GM19397 (cell line): Measurements from ENCODE around the gene EID2B.

Source experiments
- ATAC-seq: cut with Tn5 transposase; IDR thresholded peaks from one replicate; pipeline ENCODE4 v1.9.1; 2021; ENCODE audit warnings: mild to moderate bottlenecking, moderate library complexity; ENCODE audit not compliant: unreplicated experiment

Gene EID2B

DNA sequence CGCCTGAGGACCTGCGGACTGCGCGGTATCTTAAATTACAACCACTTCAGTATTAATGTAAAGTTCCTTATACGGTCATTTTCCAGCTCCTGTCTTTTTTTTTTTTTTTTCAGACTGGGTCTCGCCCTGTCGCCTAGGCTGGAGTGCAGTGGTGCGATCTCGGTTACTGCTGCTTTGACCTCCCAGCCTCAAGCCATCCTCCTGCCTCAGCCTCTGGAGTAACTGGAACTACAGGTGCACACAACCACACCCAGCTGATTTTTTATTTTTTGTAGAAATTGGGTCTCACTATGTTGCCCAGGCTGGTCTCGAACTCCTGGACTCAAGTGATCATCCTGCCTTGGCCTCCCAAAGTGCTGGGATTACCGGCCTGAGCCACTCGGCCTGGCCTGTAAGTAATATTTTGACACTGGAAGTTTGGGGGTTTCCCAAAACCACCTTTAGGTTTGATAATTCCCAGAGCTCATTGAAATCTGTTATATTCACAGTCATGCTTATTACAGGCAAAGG, 406 bp upstream of the EID2B start:
- peak; percentile 22 for ATAC-seq

DNA sequence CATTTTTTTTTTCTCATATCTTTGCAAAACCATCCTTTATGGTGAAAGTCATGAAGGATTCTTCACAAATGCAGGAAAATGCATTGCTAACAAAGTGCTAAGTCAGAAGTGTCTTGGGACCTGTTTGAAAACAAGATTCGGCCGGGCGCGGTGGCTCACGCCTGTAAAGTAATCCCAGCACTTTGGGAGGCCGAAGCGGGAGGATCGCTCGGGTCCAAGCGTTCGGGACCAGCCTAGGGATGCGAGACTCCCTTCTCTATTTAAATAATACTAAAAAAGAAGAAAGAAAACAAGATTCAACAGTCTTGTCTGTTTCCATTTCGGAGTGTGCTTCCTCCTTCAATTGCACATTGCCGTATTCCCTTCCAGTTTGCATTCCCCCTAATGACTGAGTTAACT, 819 bp downstream of the EID2B start:
- ATAC-seq = no peak

DNA sequence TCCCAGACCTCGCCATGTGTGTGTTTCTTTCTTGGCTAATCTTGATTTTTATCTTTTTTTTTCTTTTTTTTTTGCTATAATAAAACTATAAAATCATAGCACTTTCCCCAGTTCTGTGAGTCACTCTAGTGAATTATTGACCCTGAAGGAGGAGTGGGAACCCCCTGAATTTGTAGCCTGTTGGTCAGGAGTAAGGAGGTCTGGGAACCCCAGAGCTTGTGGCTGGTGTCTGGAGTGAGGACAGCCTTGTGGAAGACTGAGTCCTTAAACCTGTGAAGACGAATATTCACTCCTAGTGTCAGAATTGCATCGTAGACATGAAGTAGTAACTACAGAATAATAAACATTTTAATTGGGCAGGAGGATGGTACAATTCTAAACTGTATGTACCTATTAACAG, 7.4 kb downstream of the EID2B start:
- ATAC-seq = no peak

DNA sequence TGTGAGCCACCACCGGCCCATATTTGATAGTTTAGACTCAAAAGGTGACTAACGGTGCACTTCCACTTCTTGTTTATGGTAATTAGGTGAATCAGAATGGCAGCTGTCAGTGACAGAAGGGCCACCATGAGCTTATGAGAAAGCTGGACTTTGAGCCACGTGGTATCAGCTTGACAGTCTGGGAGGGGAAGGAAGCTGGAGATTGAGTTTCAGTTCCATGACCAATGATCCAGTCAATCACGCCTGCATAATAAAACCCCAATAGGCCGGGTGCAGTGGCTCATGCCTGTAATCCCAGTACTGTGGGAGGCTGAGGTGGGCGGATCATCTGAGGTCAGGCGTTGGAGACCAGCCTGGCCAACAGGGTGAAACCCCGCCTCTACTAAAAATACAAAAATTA, 8.2 kb downstream of the EID2B start:
- ATAC-seq = no peak

DNA sequence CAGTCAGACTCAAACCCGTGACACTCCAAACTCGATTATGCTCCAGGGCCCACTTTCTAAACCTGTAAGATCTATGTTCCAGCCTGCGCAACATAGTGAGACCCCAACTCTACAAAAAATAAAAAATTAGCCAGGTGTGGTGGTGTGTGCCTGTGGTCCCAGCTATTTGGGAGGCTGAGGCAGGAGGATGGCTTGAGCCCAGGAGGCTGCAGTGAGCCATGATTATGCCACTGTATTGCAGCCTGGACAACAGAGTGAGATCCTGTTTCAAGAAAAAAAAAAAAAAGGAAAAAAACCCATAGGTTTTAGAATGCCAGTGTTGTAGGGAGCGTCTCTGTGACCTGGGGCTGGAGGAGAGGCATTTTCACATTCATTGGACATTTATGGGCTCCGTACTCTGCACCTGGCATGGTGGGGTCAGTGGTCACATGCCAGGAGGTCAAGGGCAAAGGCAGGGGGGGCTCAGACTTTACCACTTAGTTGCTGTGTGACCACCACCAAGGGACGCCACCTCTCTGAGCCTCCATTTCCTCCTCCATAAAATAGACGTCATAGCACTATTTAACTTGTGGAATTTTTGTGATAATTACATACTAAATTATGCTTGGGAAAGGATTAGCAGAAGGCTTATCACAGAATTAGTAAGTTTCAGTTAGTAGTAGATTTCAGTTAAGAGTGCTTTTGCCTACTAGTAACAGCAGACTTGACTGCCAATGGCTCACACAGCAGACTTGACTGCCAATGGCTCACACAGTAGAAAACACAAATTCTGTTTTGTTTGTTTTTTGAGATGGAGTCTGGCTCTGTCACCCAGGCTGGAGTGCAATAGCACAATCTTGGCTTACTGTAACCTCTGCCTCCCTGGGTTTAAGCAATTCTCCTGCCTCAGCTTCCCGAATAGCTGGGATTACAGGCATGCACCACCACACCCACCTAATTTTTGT, 11.8 kb downstream of the EID2B start:
- no peak for ATAC-seq

DNA sequence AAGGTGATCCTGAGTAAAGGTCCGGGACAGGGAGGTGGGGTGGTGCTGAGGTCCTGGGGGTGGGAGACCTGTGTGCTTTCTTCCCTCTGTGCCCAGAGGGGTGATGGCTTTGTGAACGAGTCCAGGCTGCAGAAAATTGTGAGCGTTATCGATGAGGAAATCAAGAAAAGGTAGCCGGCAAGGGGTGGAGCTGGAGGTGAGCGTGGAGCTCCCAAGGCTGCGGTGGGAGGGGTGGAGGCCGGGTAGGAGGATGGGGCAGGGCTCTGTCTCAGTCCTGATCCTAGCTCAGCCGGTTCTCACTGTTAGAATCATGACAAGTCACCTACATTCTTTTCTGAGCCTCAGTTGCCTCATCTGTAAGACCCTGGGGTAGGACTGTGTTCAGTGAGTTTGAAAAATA, 13.7 kb downstream of the EID2B start:
- ATAC-seq = no peak

DNA sequence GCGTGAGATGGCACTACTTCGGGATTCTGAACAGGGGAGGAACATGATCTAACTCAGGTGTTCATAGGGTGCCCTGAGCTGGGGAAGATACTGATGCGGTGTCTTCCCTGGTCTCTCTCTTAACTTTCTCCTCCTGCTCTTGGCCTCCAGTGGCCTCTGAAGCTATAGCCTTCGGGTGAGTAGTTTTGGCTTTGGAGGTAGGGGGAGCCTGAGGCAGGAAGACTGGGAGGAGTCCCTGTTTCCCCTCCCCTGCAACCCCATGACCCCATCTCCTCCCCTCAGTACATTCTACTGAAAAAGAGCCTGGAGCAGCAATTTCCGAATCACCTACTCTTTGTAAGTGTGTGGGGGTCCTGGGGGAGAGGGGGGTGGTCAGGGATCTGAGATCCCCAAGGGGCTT, 14.2 kb downstream of the EID2B start:
- no peak for ATAC-seq

DNA sequence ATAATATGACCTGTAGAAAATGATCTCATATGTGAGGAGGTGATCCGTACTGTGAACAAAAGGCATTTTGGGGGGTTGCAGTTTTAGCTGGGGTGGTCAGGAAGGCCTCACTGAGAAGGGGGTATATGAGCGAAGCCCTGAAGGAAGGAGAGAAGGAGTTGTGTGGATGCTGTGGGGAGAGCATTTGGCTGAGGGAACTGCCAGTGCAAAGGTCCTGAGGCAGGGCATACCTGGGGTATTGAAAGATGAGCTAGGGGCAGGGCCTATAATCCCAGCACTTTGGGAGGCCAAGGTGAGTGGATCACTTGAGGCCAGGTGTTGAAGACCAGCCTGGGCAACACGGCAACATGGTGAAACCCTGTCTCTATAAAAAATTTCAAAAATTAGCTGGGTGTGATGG, 15.2 kb downstream of the EID2B start:
- no peak for ATAC-seq

DNA sequence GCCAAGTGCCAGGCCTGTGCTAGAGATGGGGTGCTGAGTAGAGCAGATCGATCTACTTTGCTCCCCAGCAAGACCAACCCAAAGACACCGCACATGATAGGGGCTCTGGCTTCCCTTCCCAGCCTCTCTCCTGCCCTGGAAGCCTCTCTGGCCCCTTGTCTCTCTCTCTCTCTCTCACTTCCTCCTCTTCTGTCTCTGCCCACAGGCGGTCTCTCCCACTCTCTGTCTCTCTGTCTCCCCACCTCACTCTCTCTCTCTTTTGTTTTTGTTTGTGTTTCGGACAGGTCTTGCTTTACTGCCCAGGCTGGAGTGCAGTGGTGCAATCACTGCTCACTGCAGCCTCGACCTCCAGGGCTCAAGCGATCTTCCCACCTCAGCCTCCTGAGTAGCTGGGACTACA, 16.4 kb downstream of the EID2B start:
- no peak for ATAC-seq

DNA sequence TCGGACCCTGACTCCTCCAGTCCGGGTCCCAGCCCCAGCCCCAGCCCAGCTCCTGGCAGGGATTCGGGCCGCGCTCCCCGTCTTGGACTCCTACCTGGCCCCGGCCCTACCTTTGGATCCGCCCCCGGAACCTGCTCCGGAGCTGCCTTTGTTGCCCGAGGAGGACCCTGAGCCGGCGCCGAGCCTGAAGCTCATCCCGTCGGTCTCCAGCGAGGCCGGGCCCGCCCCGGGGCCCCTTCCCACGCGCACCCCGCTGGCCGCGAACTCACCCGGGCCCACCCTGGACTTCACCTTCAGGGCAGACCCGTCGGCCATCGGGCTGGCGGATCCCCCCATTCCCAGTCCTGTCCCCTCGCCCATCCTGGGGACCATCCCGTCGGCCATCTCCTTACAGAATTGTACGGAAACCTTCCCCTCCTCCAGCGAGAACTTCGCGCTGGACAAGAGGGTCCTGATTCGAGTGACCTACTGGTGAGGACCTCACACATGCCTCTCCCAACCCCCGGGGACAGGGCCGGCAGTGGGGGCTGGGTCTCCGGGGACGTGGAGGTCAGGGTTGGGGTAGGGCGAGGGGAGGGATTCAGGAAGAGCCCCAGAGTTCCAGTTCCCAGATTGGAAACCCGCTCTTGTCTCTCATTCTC, 17.0 kb downstream of the EID2B start:
- ATAC-seq = no peak

DNA sequence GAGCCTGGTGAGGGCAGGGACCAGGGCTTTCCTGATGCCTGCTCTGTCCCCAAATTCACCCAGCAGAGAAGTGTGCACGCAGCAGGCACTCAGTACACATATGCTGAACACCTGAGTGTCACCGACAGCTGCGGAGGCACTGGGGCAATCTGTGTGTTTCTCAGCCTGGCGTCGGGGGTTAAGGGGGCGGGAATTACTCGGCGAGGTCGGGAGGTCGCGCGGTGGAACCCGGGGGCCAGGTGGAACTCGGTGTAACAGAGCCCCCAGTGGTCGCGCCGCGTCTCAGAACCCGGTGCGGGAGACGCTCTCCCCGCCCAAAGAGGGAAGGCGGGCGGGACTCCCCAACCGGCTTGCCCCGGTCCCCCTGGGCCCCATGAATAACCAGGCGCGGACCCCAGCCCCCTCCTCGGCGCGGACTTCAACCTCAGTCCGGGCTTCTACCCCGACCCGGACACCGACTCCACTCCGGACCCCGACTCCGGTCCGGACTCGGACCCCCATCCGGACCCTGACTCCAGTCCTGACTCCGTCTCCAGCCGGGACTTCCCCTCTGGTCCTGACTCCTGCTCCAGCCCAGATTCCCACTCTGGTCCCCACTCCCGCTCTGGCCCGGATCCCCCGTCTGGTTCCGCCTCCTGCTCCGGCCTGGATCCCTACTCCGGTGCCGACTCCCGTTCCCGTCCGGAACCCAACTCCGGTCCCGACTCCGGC, 17.7 kb downstream of the EID2B start, which contains the start of gene SELENOV:
Gene SELENOV, plus strand, starts transcription at position 300 of the 711 bp plus-strand sequence. Its CDS starts 74 bp downstream, at position 374.
- ATAC-seq = no peak

DNA sequence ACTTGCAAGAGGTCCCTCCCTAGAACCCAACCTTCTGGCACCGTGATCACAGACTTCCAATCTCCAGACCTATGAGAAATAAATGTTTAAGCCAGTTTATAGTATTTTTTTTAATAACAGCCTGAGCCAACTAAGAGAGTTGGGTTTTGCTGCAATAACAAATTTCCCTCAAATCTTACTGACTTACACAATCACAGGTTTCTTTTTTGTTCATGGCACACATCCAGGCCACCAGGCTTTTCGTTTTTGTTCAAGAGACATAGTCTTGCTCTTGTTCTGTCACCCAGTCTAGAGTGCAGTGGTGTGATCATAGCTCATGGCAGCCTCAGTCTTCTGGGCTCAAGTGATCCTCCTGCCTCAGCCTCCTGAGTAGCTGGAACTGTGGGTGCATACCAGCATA, 19.7 kb downstream of the EID2B start:
- no peak for ATAC-seq

DNA sequence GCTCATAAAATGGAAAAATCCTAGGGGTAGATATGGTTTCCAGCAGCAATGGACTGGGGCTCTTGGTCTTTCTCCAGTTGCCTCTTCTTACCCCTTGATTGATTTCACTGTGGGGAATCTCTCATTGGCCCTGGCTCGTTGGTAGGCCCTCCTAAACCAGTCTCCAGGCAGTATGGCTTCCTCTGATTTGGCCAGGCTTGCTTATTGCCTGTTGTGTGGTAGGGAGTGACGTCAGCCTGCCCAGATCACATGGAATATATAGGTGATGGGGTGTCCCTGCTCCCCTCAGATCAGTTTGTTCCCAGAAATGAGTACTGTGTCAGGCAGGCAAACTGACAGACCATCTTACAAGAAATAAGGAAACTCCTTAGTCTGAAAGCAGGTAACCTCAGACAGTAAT, 23.4 kb downstream of the EID2B start:
- ATAC-seq = no peak

DNA sequence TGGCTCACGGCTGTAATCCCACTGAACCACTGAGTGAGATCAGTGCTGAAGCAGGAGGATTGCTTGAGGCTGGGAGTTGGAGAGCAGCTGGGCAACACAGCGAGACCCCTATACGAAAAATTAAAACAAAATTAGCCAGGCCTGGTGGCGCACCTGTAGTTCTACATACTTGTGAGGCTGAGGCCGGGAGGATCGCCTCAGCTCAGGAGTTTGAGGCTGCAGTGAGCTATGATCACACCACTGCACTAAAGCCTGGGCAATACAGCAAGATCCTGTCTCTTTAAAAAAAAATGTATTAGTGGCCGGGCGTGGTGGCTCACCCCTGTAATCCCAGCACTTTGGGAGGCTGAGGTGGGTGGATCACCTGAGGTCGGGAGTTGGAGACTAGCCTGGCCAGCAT, 24.0 kb downstream of the EID2B start:
- no peak for ATAC-seq

DNA sequence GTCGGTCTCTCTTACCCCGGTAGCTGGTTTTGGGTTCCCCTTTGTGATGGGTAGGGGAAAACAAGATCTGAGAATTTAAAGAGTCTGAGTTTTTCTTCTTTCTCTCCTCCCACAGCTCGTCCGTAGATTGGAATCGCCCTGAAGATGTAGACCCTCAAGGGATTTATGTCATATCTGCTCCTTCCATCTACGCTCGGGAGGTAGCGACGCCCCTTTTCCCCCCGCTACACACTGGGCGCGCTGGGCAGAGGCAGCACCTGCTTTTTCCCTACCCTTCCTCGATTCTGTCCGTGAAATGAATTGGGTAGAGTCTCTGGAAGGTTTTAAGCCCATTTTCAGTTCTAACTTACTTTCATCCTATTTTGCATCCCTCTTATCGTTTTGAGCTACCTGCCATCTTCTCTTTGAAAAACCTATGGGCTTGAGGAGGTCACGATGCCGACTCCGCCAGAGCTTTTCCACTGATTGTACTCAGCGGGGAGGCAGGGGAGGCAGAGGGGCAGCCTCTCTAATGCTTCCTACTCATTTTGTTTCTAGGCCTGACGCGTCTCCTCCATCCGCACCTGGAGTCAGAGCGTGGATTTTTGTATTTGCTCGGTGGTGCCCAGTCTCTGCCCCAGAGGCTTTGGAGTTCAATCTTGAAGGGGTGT, 24.8 kb downstream of the EID2B start:
- ATAC-seq = no peak

DNA sequence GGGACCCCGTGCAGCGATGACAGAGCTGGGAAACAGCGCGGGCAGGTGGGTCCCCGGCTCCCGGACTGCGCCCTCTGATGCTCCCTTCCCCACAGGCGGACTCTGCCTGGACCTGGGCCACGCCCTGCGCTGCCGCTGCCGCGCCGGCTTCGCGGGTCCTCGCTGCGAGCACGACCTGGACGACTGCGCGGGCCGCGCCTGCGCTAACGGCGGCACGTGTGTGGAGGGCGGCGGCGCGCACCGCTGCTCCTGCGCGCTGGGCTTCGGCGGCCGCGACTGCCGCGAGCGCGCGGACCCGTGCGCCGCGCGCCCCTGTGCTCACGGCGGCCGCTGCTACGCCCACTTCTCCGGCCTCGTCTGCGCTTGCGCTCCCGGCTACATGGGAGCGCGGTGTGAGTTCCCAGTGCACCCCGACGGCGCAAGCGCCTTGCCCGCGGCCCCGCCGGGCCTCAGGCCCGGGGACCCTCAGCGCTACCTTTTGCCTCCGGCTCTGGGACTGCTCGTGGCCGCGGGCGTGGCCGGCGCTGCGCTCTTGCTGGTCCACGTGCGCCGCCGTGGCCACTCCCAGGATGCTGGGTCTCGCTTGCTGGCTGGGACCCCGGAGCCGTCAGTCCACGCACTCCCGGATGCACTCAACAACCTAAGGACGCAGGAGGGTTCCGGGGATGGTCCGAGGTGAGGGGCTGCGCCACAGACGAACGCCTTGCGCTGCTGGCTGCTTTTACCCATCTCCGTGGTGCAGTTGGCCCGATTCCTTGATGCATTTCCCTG, 25.5 kb downstream of the EID2B start:
- peak; percentile 57 for ATAC-seq

DNA sequence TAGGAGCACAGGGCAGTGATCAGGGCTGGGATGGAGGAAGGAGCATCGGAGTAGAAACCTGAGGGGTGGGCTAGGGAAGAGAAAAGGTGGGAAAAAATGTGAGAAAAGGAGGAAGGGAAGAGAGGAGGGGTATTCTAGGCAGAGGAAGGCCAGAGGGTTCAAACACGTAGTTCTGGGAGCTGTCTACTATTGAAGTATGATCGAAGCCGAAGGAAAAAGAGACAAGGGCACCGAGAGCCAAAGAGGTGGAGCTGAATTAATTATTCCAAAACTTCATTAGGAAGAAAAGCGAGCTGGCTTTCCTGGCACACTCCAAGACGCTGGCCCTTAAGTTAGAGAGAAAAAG, 26.1 kb downstream of the EID2B start:
- no peak for ATAC-seq

DNA sequence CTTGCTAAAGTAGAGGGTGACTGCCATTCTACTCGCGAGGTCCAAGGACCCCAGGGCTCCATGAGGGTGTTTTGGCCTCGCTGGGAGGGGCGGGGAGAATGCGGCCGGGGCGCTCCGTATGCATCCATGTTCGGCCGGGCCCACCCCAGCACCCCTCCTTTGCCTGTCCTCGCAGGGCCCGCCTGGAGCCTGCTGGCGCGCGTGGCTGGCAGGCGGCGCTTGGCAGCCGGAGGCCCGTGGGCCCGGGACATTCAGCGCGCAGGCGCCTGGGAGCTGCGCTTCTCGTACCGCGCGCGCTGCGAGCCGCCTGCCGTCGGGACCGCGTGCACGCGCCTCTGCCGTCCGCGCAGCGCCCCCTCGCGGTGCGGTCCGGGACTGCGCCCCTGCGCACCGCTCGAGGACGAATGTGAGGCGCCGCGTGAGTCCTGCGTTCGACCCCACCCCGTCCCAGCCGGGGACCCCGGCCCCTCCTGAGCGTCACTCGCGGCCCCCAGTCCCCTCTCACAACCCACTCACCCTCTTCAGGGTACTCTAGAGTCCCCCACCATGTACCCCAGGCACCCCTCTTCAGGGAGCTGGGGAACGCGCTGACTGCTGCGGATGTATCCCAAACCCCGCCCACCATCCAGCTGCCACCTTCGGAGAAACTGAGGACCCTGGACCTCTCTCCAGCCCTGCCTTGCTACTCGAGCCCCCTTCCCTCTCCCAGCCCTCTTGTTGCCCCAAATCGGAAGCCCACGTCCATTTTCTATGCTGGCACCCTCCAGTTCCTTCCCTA, 29.8 kb downstream of the EID2B start:
- no peak for ATAC-seq

DNA sequence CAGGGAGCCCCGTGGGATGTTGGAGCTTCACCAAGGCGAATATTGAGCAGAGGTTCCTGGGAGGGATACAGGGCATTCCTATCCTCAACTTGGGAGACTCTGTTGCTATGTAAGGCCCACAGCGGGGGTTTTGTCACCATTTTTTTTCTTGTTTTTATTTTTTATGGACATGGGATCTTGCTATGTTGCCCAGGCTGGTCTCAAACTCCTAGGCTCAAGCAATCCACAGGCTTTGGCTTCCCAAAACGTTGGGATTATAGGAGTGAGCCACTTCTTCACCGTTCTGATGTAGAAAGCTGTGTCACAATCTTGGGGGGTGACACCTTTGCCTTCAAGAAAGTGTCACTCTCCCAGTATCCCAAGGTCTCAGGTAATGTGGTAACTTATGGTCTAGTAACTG, 31.3 kb downstream of the EID2B start:
- no peak for ATAC-seq

DNA sequence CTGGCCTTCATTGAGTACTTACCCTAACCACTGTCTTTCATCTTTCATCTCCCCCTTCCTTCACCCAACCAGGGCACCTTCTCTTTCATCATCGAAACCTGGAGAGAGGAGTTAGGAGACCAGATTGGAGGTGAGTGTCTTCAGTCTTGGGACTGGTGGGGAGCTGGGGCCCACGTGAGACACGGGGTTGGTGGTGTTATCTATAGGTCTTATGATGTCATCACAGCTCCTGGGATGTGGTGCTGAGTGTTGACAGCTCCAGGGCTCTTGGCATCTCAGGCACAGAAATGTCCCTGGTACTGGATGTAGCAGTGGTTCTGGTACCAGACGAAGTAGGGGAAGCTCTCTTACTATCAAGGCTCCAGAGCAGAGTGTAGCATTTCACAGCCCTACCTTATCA, 32.1 kb downstream of the EID2B start:
- ATAC-seq = no peak
